H9 (cell line): ENCODE data around the gene IL31. TPM values are rescaled to one million over a fixed set of nuclear protein-coding genes. Genes with fewer than 3 reads are reported as not detected.

ENCODE experiments used
- DNase-seq: peaks from one replicate; pipeline ENCODE4 v3.0.0-alpha.2; 2017
- H2AFZ ChIP-seq: one replicate; pipeline ENCODE4 v1.6.1; 2013; ENCODE audit warnings: mild to moderate bottlenecking, low read length, control low read depth, moderate library complexity
- H2AK5ac ChIP-seq: 2 replicates; pipeline ENCODE4 v1.6.1; 2013; ENCODE audit warnings: low read length, control low read depth, mixed read lengths; ENCODE audit not compliant: insufficient read length
- H2BK120ac ChIP-seq: one replicate; pipeline ENCODE4 v1.6.1; 2013; ENCODE audit warnings: low read depth, mild to moderate bottlenecking, low read length, control low read depth, inconsistent platforms; ENCODE audit not compliant: poor library complexity, severe bottlenecking
- H2BK12ac ChIP-seq: 2 replicates; pipeline ENCODE4 v1.6.1; 2013; ENCODE audit warnings: low read length, control low read depth, mixed read lengths, low read depth; ENCODE audit not compliant: insufficient read length
- H2BK15ac ChIP-seq: 2 replicates; pipeline ENCODE4 v1.6.1; 2013; ENCODE audit warnings: low read depth, low read length, control low read depth
- H2BK20ac ChIP-seq: one replicate; pipeline ENCODE4 v1.6.1; 2013; ENCODE audit warnings: low read depth, mild to moderate bottlenecking, low read length, control low read depth, inconsistent platforms; ENCODE audit not compliant: poor library complexity, severe bottlenecking
- H2BK5ac ChIP-seq: 2 replicates; pipeline ENCODE4 v1.6.1; 2013; ENCODE audit warnings: low read length, control low read depth, mixed read lengths; ENCODE audit not compliant: insufficient read length
- H3K14ac ChIP-seq: 2 replicates; pipeline ENCODE4 v1.6.1; 2013; ENCODE audit warnings: low read length, control low read depth; ENCODE audit not compliant: insufficient read depth
- H3K18ac ChIP-seq: 2 replicates; pipeline ENCODE4 v1.6.1; 2013; ENCODE audit warnings: low read depth, mild to moderate bottlenecking, mixed read lengths, low read length, control low read depth; ENCODE audit not compliant: insufficient read length
- H3K23ac ChIP-seq: 2 replicates; pipeline ENCODE4 v1.6.1; 2013; ENCODE audit warnings: low read length, control low read depth, mixed read lengths, low read depth; ENCODE audit not compliant: insufficient read length
- H3K23me2 ChIP-seq: 2 replicates; pipeline ENCODE4 v1.6.1; 2013; ENCODE audit warnings: low read depth, mild to moderate bottlenecking, mixed read lengths, low read length, control low read depth; ENCODE audit not compliant: insufficient read length, poor library complexity, severe bottlenecking
- H3K27ac ChIP-seq: 2 replicates; pipeline ENCODE4 v1.5.1; 2013; ENCODE audit warnings: low read length, control low read depth, mixed read lengths, low read depth; ENCODE audit not compliant: insufficient read length
- H3K27me3 ChIP-seq: 2 replicates; pipeline ENCODE4 v1.6.1; 2013; ENCODE audit warnings: low read length, control low read depth, inconsistent platforms; ENCODE audit not compliant: insufficient read depth
- H3K4ac ChIP-seq: 2 replicates; pipeline ENCODE4 v1.6.1; 2013; ENCODE audit warnings: low read depth, mild to moderate bottlenecking, control low read depth, inconsistent platforms, low read length, moderate library complexity
- H3K4me1 ChIP-seq: 2 replicates; pipeline ENCODE4 v1.6.1; 2013; ENCODE audit warnings: low read length, control low read depth, inconsistent platforms; ENCODE audit not compliant: insufficient read depth
- H3K4me2 ChIP-seq: 2 replicates; pipeline ENCODE4 v1.6.1; 2013; ENCODE audit warnings: low read length, control low read depth, mixed read lengths; ENCODE audit not compliant: insufficient read length, insufficient read depth
- H3K56ac ChIP-seq: 2 replicates; pipeline ENCODE4 v1.6.1; 2013; ENCODE audit warnings: low read depth, mild to moderate bottlenecking, mixed read lengths, low read length, control low read depth; ENCODE audit not compliant: insufficient read length
- H3K79me1 ChIP-seq: 2 replicates; pipeline ENCODE4 v1.6.1; 2013; ENCODE audit warnings: low read depth, mild to moderate bottlenecking, moderate library complexity, low read length, control low read depth, inconsistent platforms; ENCODE audit not compliant: insufficient read depth, poor library complexity, severe bottlenecking
- H3K79me2 ChIP-seq: 2 replicates; pipeline ENCODE4 v1.6.1; 2013; ENCODE audit warnings: low read length, control low read depth, inconsistent platforms; ENCODE audit not compliant: insufficient read depth
- H3K9ac ChIP-seq: 2 replicates; pipeline ENCODE4 v1.6.1; 2013; ENCODE audit warnings: low read length, control low read depth, mixed read lengths; ENCODE audit not compliant: insufficient read length; ENCODE audit errors: extremely low read depth
- H3K9me3 ChIP-seq: one replicate; pipeline ENCODE4 v1.6.1; 2013; ENCODE audit warnings: low read depth, low read length, inconsistent platforms; ENCODE audit not compliant: control insufficient read depth
- H3T11ph ChIP-seq: one replicate; pipeline ENCODE4 v1.6.1; 2013; ENCODE audit warnings: mild to moderate bottlenecking, low read length, control low read depth, inconsistent platforms
- H4K20me1 ChIP-seq: one replicate; pipeline ENCODE4 v1.6.1; 2013; ENCODE audit not compliant: control insufficient read depth, insufficient read length, insufficient read depth
- H4K5ac ChIP-seq: 2 replicates; pipeline ENCODE4 v1.6.1; 2013; ENCODE audit warnings: low read depth, mild to moderate bottlenecking, mixed read lengths, low read length, control low read depth; ENCODE audit not compliant: insufficient read length
- H4K8ac ChIP-seq: replicated peaks from 2 replicates; pipeline ENCODE4 v1.6.1; 2013; ENCODE audit warnings: low read length, control low read depth, mixed read lengths, low read depth; ENCODE audit not compliant: insufficient read length
- H4K91ac ChIP-seq: 2 replicates; pipeline ENCODE4 v1.6.1; 2013; ENCODE audit warnings: low read depth, mild to moderate bottlenecking, moderate library complexity, mixed read lengths, low read length, control low read depth; ENCODE audit not compliant: insufficient read length
- H3K27ac Mint-ChIP-seq, 3 experiments: 2 replicates in 2 of 3; 3 replicates in 1 of 3; pipeline ENCODE4 v1.8.0; 2020 to 2021; ENCODE audit warnings: mixed read lengths in 3 of 3, mild to moderate bottlenecking in 1 of 3, moderate library complexity in 1 of 3
- H3K27me3 Mint-ChIP-seq: 2 replicates; pipeline ENCODE4 v1.8.0; 2021; ENCODE audit warnings: low read depth, mild to moderate bottlenecking, moderate library complexity, mixed read lengths
- H3K36me3 Mint-ChIP-seq, 3 experiments: 2 replicates in 2 of 3; 3 replicates in 1 of 3; pipeline ENCODE4 v1.8.0; 2020 to 2021; ENCODE audit warnings: low read depth in 3 of 3, mixed read lengths in 3 of 3; ENCODE audit not compliant: insufficient read depth in 1 of 3
- H3K4me1 Mint-ChIP-seq, 2 experiments: 2 replicates each; pipeline ENCODE4 v1.8.0; 2020; ENCODE audit warnings: mixed read lengths in 2 of 2
- H3K4me3 Mint-ChIP-seq, 2 experiments: 2 replicates in 1 of 2; 3 replicates in 1 of 2; pipeline ENCODE4 v1.8.0; 2020 to 2021; ENCODE audit warnings: mild to moderate bottlenecking in 2 of 2, mixed read lengths in 2 of 2, moderate library complexity in 1 of 2
- H3K9me3 Mint-ChIP-seq, 2 experiments: 2 replicates in 1 of 2; 3 replicates in 1 of 2; pipeline ENCODE4 v1.8.0; 2020; ENCODE audit warnings: mild to moderate bottlenecking in 2 of 2, mixed read lengths in 2 of 2, moderate library complexity in 1 of 2
- WGBS: extraction: QIAGEN DNeasy Blood & Tissue Kit; methylation state at CpG from one replicate; pipeline ENCODE4 v1.1.7; 2013; ENCODE audit warnings: missing lambda C conversion rate, low lambda C conversion rate, mixed read lengths; ENCODE audit not compliant: insufficient read length; ENCODE audit errors: extremely low coverage; 5-methylcytosine and 5-hydroxymethylcytosine counted together
- total RNA-seq: library from RNA; stranded (reverse); gene quantifications from 2 replicates; pipeline ENCODE4 v1.2.1, GENCODE V29; 2021
- TF ChIP-seq, protein P1 (sequence below): fragments of 200-600 bp; sonication (generic); conservative IDR thresholded peaks from 3 replicates; pipeline ENCODE4 v1.8.0; 2021; ENCODE audit warnings: antibody characterized with exemption, mild to moderate bottlenecking

The IL31 gene
- total RNA-seq, 1 experiment from 2014 or later, result not detected

GRCh38 chr12:122139266-122139665, 34.8 kb downstream of the IL31 start:
- Histone ChIP-seq H2BK15ac (no peak overlapping the region), H3K4me2 (no peak overlapping the region), H3T11ph (no peak overlapping the region), H4K5ac (no peak overlapping the region), H3K79me1 (no peaks in the 10 kb centered on the region), H2BK120ac (no peak overlapping the region), H3K9me3 (peaks cover 24% of the 10 kb centered on the region), H4K8ac (no peak overlapping the region), H3K79me2 (no peaks in the 10 kb centered on the region), H3K18ac (no peak overlapping the region), H3K4me1 (no peaks in the 10 kb centered on the region), H3K56ac (no peak overlapping the region), H3K27ac (no peak overlapping the region), H3K9ac (no peak overlapping the region), H2AFZ (no peak overlapping the region), H2BK5ac (no peak overlapping the region), H3K23me2 (no peaks in the 10 kb centered on the region), H2AK5ac (no peak overlapping the region), H3K14ac (no peak overlapping the region), H2BK12ac (no peak overlapping the region), H3K27me3 (no peaks in the 10 kb centered on the region), H4K91ac (no peak overlapping the region), H2BK20ac (no peak overlapping the region), H3K23ac (no peak overlapping the region), H4K20me1 (no peaks in the 10 kb centered on the region), H3K4ac (no peak overlapping the region)
- DNase-seq, result no peak
- Mint-ChIP-seq H3K4me3 (no peak overlapping the region), H3K9me3 (peaks cover 26 to 29% of the 10 kb centered on the region in 2 experiments), H3K4me1 (peaks cover 0 to 13% of the 10 kb centered on the region in 2 experiments; a peak in 2 of 4 replicates), H3K36me3 (peaks cover 55 to 59% (median 55%) of the 10 kb centered on the region in 3 experiments), H3K27ac (no peak overlapping the region), H3K27me3 (no peaks in the 10 kb centered on the region; the same call in 1 of the 2 replicates)
- TF ChIP-seq, protein P1, sequence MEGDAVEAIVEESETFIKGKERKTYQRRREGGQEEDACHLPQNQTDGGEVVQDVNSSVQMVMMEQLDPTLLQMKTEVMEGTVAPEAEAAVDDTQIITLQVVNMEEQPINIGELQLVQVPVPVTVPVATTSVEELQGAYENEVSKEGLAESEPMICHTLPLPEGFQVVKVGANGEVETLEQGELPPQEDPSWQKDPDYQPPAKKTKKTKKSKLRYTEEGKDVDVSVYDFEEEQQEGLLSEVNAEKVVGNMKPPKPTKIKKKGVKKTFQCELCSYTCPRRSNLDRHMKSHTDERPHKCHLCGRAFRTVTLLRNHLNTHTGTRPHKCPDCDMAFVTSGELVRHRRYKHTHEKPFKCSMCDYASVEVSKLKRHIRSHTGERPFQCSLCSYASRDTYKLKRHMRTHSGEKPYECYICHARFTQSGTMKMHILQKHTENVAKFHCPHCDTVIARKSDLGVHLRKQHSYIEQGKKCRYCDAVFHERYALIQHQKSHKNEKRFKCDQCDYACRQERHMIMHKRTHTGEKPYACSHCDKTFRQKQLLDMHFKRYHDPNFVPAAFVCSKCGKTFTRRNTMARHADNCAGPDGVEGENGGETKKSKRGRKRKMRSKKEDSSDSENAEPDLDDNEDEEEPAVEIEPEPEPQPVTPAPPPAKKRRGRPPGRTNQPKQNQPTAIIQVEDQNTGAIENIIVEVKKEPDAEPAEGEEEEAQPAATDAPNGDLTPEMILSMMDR, result no peak
- WGBS, result no CpG with 5 or more reads among the region's 15 CpGs
